ENCODE data around the gene KCNJ13.

The KCNJ13 gene

DNA sequence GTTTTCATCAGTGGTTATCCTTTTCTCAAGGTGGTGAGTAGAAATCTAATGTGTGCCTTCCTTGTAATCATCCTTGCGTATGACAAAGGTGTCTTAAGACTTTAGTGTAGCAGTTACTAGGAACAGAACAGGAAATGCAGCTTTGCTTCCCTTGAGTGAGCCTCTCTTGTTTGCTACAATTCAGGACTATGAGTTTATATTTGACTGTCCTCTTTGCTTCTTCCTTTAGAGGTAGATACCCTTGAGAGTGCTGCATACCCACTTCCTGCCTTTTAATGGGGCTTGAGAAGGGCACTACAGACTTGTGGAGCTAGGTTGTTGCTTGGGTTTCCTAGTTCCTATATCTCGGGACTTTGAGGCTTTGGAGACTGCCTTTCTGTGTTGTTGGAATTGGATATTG lies 3.8 kb downstream of the KCNJ13 start:
- Histone ChIP-seq H3K36me3 (ENCODE audit: control insufficient read depth, insufficient read depth, low read length) (no peaks in the 10 kb centered on the region), H3K4me1 (ENCODE audit: control insufficient read depth, insufficient read depth, low read length) (peaks cover 14% of the 10 kb centered on the region), H3K9me3 (ENCODE audit: control insufficient read depth, low read length) (no peaks in the 10 kb centered on the region), H3K4me3 (ENCODE audit: insufficient read depth, low read depth, low read length) (no peak overlapping the region), H3K27ac (ENCODE audit: insufficient read depth, low read depth, low read length, poor library complexity, severe bottlenecking) (no peak overlapping the region), H3K27me3 (ENCODE audit: control insufficient read depth, insufficient read depth, low read length, poor library complexity, severe bottlenecking) (no peaks in the 10 kb centered on the region)
- WGBS, 2 experiments, result 96 to 97% methylated on average over 2 of the region's 2 CpGs

GRCh38 chr2:232771870-232772269 lies 4.5 kb downstream of the KCNJ13 start:
- Histone ChIP-seq H3K27me3 (ENCODE audit: control insufficient read depth, insufficient read depth, low read length, poor library complexity, severe bottlenecking) (no peaks in the 10 kb centered on the region), H3K9me3 (ENCODE audit: control insufficient read depth, low read length) (no peaks in the 10 kb centered on the region), H3K4me3 (ENCODE audit: insufficient read depth, low read depth, low read length) (no peak overlapping the region), H3K36me3 (ENCODE audit: control insufficient read depth, insufficient read depth, low read length) (no peaks in the 10 kb centered on the region), H3K4me1 (ENCODE audit: control insufficient read depth, insufficient read depth, low read length) (peaks cover 7% of the 10 kb centered on the region), H3K27ac (ENCODE audit: insufficient read depth, low read depth, low read length, poor library complexity, severe bottlenecking) (no peak overlapping the region)
- WGBS, 2 experiments, result 67 to 95% methylated on average over 1 of the region's 1 CpG

- H3K4me3 ChIP-seq (ENCODE audit: insufficient read depth, low read depth, low read length), result no peak overlapping the region
- no peak overlapping the region for H3K27ac ChIP-seq (ENCODE audit: insufficient read depth, low read depth, low read length, poor library complexity, severe bottlenecking)
- H3K27me3 ChIP-seq (ENCODE audit: control insufficient read depth, insufficient read depth, low read length, poor library complexity, severe bottlenecking), result no peaks in the 10 kb centered on the region
- H3K4me1 ChIP-seq (ENCODE audit: control insufficient read depth, insufficient read depth, low read length), result no peaks in the 10 kb centered on the region
- H3K9me3 ChIP-seq (ENCODE audit: control insufficient read depth, low read length), result no peaks in the 10 kb centered on the region
- H3K36me3 ChIP-seq (ENCODE audit: control insufficient read depth, insufficient read depth, low read length), result peaks cover 4% of the 10 kb centered on the region
These were observed 6.2 kb downstream of the KCNJ13 start for GRCh38 chr2:232770207-232770606.

DNA sequence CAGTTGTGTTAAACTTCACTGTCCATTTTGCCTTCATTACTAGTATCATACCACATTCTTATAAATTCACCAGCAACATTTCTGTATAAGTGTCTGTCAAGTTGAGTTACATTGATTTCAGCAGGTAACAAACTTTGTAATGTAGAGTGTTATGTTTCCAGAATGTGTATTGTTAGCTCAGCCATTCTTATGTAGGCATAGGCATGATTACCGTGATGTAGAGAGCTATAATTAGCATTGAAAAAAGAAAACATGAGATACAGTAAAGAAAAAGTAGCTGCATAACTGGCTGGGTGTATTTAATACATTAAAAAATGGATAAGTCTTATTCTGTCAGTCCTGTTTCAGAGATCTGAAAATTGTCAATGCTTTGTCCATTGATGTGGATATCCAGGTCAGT lies 8.5 kb downstream of the KCNJ13 start:
- WGBS, 2 experiments, result 97% methylated on average over 1 of the region's 1 CpG
- no peaks in the 10 kb centered on the region for H3K27me3 ChIP-seq (ENCODE audit: control insufficient read depth, insufficient read depth, low read length, poor library complexity, severe bottlenecking)
- no peaks in the 10 kb centered on the region for H3K9me3 ChIP-seq (ENCODE audit: control insufficient read depth, low read length)
- H3K4me1 ChIP-seq (ENCODE audit: control insufficient read depth, insufficient read depth, low read length), result no peaks in the 10 kb centered on the region
- H3K36me3 ChIP-seq (ENCODE audit: control insufficient read depth, insufficient read depth, low read length), result peaks cover 9% of the 10 kb centered on the region
- H3K4me3 ChIP-seq (ENCODE audit: insufficient read depth, low read depth, low read length), result no peak overlapping the region
- H3K27ac ChIP-seq (ENCODE audit: insufficient read depth, low read depth, low read length, poor library complexity, severe bottlenecking), result no peak overlapping the region

DNA sequence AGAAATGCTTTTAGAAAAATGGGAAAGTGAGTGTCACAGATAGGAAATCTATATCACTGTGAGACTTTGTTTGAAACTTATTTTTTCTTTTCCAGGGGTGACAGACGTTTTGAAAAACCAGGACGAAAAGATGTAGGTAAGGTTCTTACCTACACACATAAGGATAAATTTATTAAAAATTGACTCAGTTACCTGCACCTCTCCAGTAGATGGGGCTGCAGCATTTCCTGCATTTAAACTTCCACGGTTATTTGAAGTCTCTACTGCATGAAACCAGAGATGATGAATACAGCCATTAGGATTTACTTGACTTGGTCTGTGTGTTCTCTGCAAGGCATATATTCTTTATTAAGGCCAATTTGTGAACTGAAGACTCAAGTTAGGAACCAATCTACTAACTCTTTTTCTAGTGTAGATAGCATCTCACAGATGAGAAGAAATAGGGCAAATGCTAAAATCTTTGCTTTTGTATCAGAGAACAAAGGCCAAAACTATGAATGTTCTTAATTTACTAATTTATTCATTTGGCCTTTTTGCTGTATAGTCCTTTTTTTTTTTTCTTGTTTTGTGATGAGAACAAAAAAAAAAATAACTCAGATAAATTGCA lies 15.0 kb downstream of the KCNJ13 start:
- H3K4me1 ChIP-seq (ENCODE audit: control insufficient read depth, insufficient read depth, low read length), result no peaks in the 10 kb centered on the region
- H3K27me3 ChIP-seq (ENCODE audit: control insufficient read depth, insufficient read depth, low read length, poor library complexity, severe bottlenecking), result no peaks in the 10 kb centered on the region
- WGBS, 2 experiments, result 90 to 92% methylated on average over 3 of the region's 3 CpGs
- H3K9me3 ChIP-seq (ENCODE audit: control insufficient read depth, low read length), result no peaks in the 10 kb centered on the region
- no peak overlapping the region for H3K27ac ChIP-seq (ENCODE audit: insufficient read depth, low read depth, low read length, poor library complexity, severe bottlenecking)
- H3K4me3 ChIP-seq (ENCODE audit: insufficient read depth, low read depth, low read length), result no peak overlapping the region
- H3K36me3 ChIP-seq (ENCODE audit: control insufficient read depth, insufficient read depth, low read length), result peaks cover 9% of the 10 kb centered on the region

DNA sequence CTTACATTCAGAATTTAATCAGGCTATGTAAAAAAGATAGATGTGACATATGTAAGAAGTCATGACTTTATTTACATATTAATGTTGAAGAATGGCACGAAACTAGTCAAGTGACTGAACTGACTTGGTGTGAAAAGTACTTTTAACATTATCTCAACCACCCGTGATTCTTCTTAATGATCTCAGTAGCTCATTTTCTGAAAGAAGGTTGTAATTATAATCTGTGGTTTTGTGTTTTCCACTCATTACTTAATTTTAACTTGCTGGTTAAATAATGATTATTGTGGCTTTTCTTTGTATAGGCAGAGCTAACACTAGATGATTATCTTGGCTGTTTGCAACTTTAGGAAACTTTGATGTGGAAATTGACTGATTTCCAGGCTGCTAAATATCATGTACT lies 18.5 kb downstream of the KCNJ13 start:
- H3K4me3 ChIP-seq (ENCODE audit: insufficient read depth, low read depth, low read length), result no peak overlapping the region

DNA sequence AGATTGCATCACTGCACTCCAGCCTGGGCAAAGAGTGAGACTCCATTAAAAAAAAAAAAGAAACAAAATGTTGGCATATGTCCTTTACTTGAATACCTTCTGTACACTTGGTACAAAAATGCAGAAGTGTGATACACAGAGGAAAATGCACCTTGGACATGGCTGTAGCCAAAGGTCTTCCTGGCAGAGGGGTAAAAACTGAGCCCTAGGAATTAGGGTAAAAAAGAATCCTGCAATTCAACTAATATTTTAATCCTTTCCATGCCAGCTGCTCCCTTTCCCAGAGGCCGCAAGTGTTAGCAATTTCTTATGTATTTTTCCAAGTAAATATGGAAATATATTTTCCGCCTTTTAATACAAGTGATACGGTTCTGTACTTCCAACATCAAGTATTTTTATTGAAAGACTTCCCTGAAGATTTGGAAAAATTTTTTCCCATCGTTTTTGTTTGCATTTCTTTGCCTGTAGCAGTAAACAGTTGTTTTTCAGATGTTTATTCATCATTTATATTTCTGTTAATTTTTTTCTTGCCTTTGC lies 26.2 kb downstream of the KCNJ13 start:
- no peaks in the 10 kb centered on the region for H3K4me1 ChIP-seq (ENCODE audit: control insufficient read depth, insufficient read depth, low read length)
- H3K9me3 ChIP-seq (ENCODE audit: control insufficient read depth, low read length), result no peaks in the 10 kb centered on the region
- WGBS, 2 experiments, result 90 to 97% methylated on average over 2 to 3 of the region's 4 CpGs
- no peak overlapping the region for H3K4me3 ChIP-seq (ENCODE audit: insufficient read depth, low read depth, low read length)
- no peak overlapping the region for H3K27ac ChIP-seq (ENCODE audit: insufficient read depth, low read depth, low read length, poor library complexity, severe bottlenecking)
- no peaks in the 10 kb centered on the region for H3K27me3 ChIP-seq (ENCODE audit: control insufficient read depth, insufficient read depth, low read length, poor library complexity, severe bottlenecking)
- peaks cover 22% of the 10 kb centered on the region for H3K36me3 ChIP-seq (ENCODE audit: control insufficient read depth, insufficient read depth, low read length)

More for the DNA sequence above, 18.5 kb downstream of the KCNJ13 start:
- Histone ChIP-seq H3K27ac (ENCODE audit: insufficient read depth, low read depth, low read length, poor library complexity, severe bottlenecking) (no peak overlapping the region), H3K36me3 (ENCODE audit: control insufficient read depth, insufficient read depth, low read length) (no peaks in the 10 kb centered on the region), H3K4me1 (ENCODE audit: control insufficient read depth, insufficient read depth, low read length) (no peaks in the 10 kb centered on the region), H3K9me3 (ENCODE audit: control insufficient read depth, low read length) (no peaks in the 10 kb centered on the region), H3K27me3 (ENCODE audit: control insufficient read depth, insufficient read depth, low read length, poor library complexity, severe bottlenecking) (no peaks in the 10 kb centered on the region)
- 96 to 100% methylated on average over 1 to 2 of the region's 2 CpGs for WGBS, 2 experiments

- no peaks in the 10 kb centered on the region for H3K27me3 ChIP-seq (ENCODE audit: control insufficient read depth, insufficient read depth, low read length, poor library complexity, severe bottlenecking)
- H3K4me1 ChIP-seq (ENCODE audit: control insufficient read depth, insufficient read depth, low read length), result no peaks in the 10 kb centered on the region
- no peak overlapping the region for H3K4me3 ChIP-seq (ENCODE audit: insufficient read depth, low read depth, low read length)
- H3K9me3 ChIP-seq (ENCODE audit: control insufficient read depth, low read length), result no peaks in the 10 kb centered on the region
- peaks cover 22% of the 10 kb centered on the region for H3K36me3 ChIP-seq (ENCODE audit: control insufficient read depth, insufficient read depth, low read length)
- no peak overlapping the region for H3K27ac ChIP-seq (ENCODE audit: insufficient read depth, low read depth, low read length, poor library complexity, severe bottlenecking)
- WGBS, 2 experiments, result 95% methylated on average over 3 of the region's 3 CpGs
These were observed 27.0 kb downstream of the KCNJ13 start for GRCh38 chr2:232749331-232749730.

DNA sequence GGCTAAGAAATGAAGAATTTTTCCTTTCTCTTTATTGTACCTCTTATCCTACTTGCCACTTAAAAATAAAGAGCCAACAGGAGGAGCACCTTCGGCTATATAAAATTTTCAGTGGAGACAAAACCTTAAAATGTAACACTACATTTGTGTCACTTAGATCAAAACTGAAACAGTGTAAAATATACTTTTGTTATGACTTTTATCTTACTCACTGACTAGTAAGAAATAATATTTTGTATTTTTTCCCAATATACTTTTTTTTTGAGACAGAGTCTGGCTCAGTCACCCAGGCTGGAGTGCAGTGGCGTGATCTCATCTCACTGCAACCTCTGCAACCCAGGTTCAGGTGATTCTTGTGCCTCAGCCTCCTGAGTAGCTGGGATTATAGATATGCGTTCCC lies 28.3 kb downstream of the KCNJ13 start:
- 95 to 98% methylated on average over 2 to 3 of the region's 3 CpGs for WGBS, 2 experiments
- Histone ChIP-seq H3K27ac (ENCODE audit: insufficient read depth, low read depth, low read length, poor library complexity, severe bottlenecking) (no peak overlapping the region), H3K4me3 (ENCODE audit: insufficient read depth, low read depth, low read length) (no peak overlapping the region), H3K9me3 (ENCODE audit: control insufficient read depth, low read length) (no peaks in the 10 kb centered on the region), H3K4me1 (ENCODE audit: control insufficient read depth, insufficient read depth, low read length) (no peaks in the 10 kb centered on the region), H3K36me3 (ENCODE audit: control insufficient read depth, insufficient read depth, low read length) (peaks cover 22% of the 10 kb centered on the region), H3K27me3 (ENCODE audit: control insufficient read depth, insufficient read depth, low read length, poor library complexity, severe bottlenecking) (no peaks in the 10 kb centered on the region)

DNA sequence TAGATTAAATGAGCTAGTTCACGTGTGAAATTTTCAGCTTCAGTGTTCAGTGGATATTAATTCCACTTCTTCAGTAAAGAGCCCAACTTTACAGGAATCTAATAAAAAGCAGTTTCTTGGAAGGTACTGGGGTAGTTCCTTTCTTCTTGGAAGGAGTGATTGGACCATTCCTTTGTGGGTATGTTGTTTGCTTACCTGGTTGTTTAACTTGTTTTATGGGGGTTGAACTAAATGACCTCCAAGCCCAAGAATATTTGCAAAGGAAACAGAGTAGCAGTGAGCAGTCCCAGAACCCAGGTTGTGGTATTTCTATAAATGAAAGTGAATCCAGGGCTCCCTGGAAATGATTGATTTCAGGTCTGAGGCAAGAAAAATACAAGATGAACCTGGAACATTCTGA lies 31.4 kb downstream of the KCNJ13 start:
- H3K27ac ChIP-seq (ENCODE audit: insufficient read depth, low read depth, low read length, poor library complexity, severe bottlenecking), result no peak overlapping the region
- 88 to 100% methylated on average over 1 of the region's 1 CpG for WGBS, 2 experiments
- H3K4me1 ChIP-seq (ENCODE audit: control insufficient read depth, insufficient read depth, low read length), result no peaks in the 10 kb centered on the region
- no peaks in the 10 kb centered on the region for H3K9me3 ChIP-seq (ENCODE audit: control insufficient read depth, low read length)
- peaks cover 22% of the 10 kb centered on the region for H3K36me3 ChIP-seq (ENCODE audit: control insufficient read depth, insufficient read depth, low read length)
- no peaks in the 10 kb centered on the region for H3K27me3 ChIP-seq (ENCODE audit: control insufficient read depth, insufficient read depth, low read length, poor library complexity, severe bottlenecking)
- no peak overlapping the region for H3K4me3 ChIP-seq (ENCODE audit: insufficient read depth, low read depth, low read length)

GRCh38 chr2:232741972-232742371 lies 34.4 kb downstream of the KCNJ13 start:
- H3K36me3 ChIP-seq (ENCODE audit: control insufficient read depth, insufficient read depth, low read length), result peaks cover 3% of the 10 kb centered on the region
- 87 to 93% methylated on average over 3 of the region's 3 CpGs for WGBS, 2 experiments
- H3K4me3 ChIP-seq (ENCODE audit: insufficient read depth, low read depth, low read length), result no peak overlapping the region
- no peaks in the 10 kb centered on the region for H3K27me3 ChIP-seq (ENCODE audit: control insufficient read depth, insufficient read depth, low read length, poor library complexity, severe bottlenecking)
- H3K27ac ChIP-seq (ENCODE audit: insufficient read depth, low read depth, low read length, poor library complexity, severe bottlenecking), result no peak overlapping the region
- H3K4me1 ChIP-seq (ENCODE audit: control insufficient read depth, insufficient read depth, low read length), result no peaks in the 10 kb centered on the region
- H3K9me3 ChIP-seq (ENCODE audit: control insufficient read depth, low read length), result no peaks in the 10 kb centered on the region

All from ectodermal cell (in vitro differentiated cells).